ENCODE results near the gene NCKAP1.

The NCKAP1 gene

GRCh38 chr2:182946958-182947369 is 91.3 kb downstream of the NCKAP1 start:
- DNase-seq, result peak; percentile 34

- no peak for DNase-seq
Measured at GRCh38 chr2:182943339-182943738, 94.9 kb downstream of the NCKAP1 start.

- DNase-seq, result no peak
Measured at GRCh38 chr2:182942756-182943155, 95.5 kb downstream of the NCKAP1 start.

- DNase-seq, result no peak
Measured at GRCh38 chr2:182941919-182942318, 96.3 kb downstream of the NCKAP1 start.

- no peak for DNase-seq
Measured at GRCh38 chr2:182941121-182941722, 97.0 kb downstream of the NCKAP1 start.

GRCh38 chr2:182937870-182938269 is 100.4 kb downstream of the NCKAP1 start:
- DNase-seq, result no peak

GRCh38 chr2:182933629-182934028 is 104.6 kb downstream of the NCKAP1 start:
- DNase-seq, result no peak

- no peak for DNase-seq
Measured at GRCh38 chr2:182929972-182930371, 108.3 kb downstream of the NCKAP1 start.

GRCh38 chr2:182924306-182924705 is 114.0 kb downstream of the NCKAP1 start:
- DNase-seq, result no peak

GRCh38 chr2:182921234-182921633 is 117.0 kb downstream of the NCKAP1 start:
- DNase-seq, result no peak

GRCh38 chr2:182920631-182921056 is 117.6 kb downstream of the NCKAP1 start:
- DNase-seq, result no peak

- DNase-seq, result no peak
Measured at GRCh38 chr2:182920089-182920488, 118.2 kb downstream of the NCKAP1 start.

GRCh38 chr2:182918961-182919652 is 119.2 kb downstream of the NCKAP1 start:
- no peak for DNase-seq

GRCh38 chr2:182917924-182918323 is 120.3 kb downstream of the NCKAP1 start:
- DNase-seq, result no peak

GRCh38 chr2:182916417-182916816 is 121.8 kb downstream of the NCKAP1 start:
- no peak for DNase-seq

GRCh38 chr2:182915369-182916326 is 122.6 kb downstream of the NCKAP1 start:
- DNase-seq, result peak; percentile 58

- DNase-seq, result no peak
Measured at GRCh38 chr2:182914852-182915251, 123.4 kb downstream of the NCKAP1 start.

- DNase-seq, result no peak
Measured at GRCh38 chr2:182913064-182913463, 125.2 kb downstream of the NCKAP1 start.

- DNase-seq, result no peak
Measured at GRCh38 chr2:182912518-182912915, 125.7 kb downstream of the NCKAP1 start.

GRCh38 chr2:182911813-182912517 is 126.3 kb downstream of the NCKAP1 start:
- DNase-seq, result no peak

- DNase-seq, result no peak
Measured at GRCh38 chr2:182910965-182911364, 127.3 kb downstream of the NCKAP1 start.

- no peak for DNase-seq
Measured at GRCh38 chr2:182907081-182907830, 131.0 kb downstream of the NCKAP1 start.

Data from DMS53 (cell line).